ENCODE data around the gene SPRYD3. TPM values are rescaled to one million over a fixed set of nuclear protein-coding genes. Genes with fewer than 3 reads are reported as not detected.
"Not testable (repeated sequence)": the region's sequence is repeated elsewhere in the genome, so short reads cannot be mapped to it uniquely, and the experiment has no call there.

The SPRYD3 gene
- total and polyA plus RNA-seq, 2 experiments from 2014 or later = 4.3 to 5.4 TPM

DNA sequence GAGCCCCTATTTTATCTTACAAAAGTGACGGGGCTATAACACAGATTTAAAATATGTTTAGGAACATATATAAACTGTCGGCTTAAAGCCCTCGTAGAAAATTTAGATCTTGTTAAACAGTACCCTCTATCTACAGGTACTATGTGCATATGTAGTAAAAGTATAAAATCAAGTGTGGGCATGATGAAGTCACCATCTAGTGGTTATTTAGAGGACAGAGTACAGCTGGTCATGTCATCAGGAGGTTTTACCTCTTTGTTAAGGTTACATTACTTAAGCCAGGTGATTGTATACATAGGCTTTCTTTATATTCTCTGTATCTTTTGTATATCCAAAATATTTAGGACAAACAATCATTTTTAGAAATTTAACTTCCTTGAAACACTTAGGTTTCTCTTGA, 47.6 kb downstream of the SPRYD3 start:
- no peak overlapping the region for H3K27ac Mint-ChIP-seq
- no peak overlapping the region for H3K4me3 Mint-ChIP-seq
- Histone ChIP-seq H3K4me1 (ENCODE audit: insufficient read depth) (no peaks in the 10 kb centered on the region), H3K9me2 (ENCODE audit: insufficient read depth) (no peaks in the 10 kb centered on the region), H3K4me3 (no peak overlapping the region), H3F3A (replicated peaks; ENCODE audit: low read depth) (peaks cover 50% of the 10 kb centered on the region), H3K27me3 (ENCODE audit: insufficient read depth) (no peaks in the 10 kb centered on the region), H3K79me2 (replicated peaks; ENCODE audit: insufficient read depth) (peaks cover 41% of the 10 kb centered on the region), H3K36me3 (ENCODE audit: insufficient read depth) (peaks cover 89% of the 10 kb centered on the region), H3K27ac (ENCODE audit: low read depth) (no peak overlapping the region; the same call in 1 of the 2 replicates), H4K20me1 (replicated peaks; ENCODE audit: insufficient read depth) (peaks cover 74% of the 10 kb centered on the region), H2AFZ (no peak overlapping the region), H3K4me2 (no peak overlapping the region)
- H3K36me3 Mint-ChIP-seq (ENCODE audit: low read depth) = peaks cover 94% of the 10 kb centered on the region
- TF ChIP-seq ETS1 (IDR thresholded peaks at IDR 0.05) (no peak), REST (IDR thresholded peaks at IDR 0.05; ENCODE audit: unreplicated experiment) (no peak), NANOG (IDR thresholded peaks at IDR 0.05; ENCODE audit: borderline replicate concordance) (no peak), STAT1 (IDR thresholded peaks at IDR 0.05; ENCODE audit: unreplicated experiment) (no peak), CREB1 (CRISPR knock-in tag; IDR thresholded peaks at IDR 0.05; ENCODE audit: low read depth) (no peak)
- TF ChIP-seq, protein P1, sequence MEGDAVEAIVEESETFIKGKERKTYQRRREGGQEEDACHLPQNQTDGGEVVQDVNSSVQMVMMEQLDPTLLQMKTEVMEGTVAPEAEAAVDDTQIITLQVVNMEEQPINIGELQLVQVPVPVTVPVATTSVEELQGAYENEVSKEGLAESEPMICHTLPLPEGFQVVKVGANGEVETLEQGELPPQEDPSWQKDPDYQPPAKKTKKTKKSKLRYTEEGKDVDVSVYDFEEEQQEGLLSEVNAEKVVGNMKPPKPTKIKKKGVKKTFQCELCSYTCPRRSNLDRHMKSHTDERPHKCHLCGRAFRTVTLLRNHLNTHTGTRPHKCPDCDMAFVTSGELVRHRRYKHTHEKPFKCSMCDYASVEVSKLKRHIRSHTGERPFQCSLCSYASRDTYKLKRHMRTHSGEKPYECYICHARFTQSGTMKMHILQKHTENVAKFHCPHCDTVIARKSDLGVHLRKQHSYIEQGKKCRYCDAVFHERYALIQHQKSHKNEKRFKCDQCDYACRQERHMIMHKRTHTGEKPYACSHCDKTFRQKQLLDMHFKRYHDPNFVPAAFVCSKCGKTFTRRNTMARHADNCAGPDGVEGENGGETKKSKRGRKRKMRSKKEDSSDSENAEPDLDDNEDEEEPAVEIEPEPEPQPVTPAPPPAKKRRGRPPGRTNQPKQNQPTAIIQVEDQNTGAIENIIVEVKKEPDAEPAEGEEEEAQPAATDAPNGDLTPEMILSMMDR (conservative IDR thresholded peaks at IDR 0.05; ENCODE audit: low read depth in 2 of 2) = no peak
- no peaks in the 10 kb centered on the region for H3K4me1 Mint-ChIP-seq
- H3K27me3 Mint-ChIP-seq (ENCODE audit: insufficient read depth, low read depth, poor library complexity) = peaks cover 12% of the 10 kb centered on the region
- no peaks in the 10 kb centered on the region for H3K9me3 Mint-ChIP-seq
- DNase-seq (ENCODE audit: low spot score) = no peak
- ATAC-seq = no peak

GRCh38 chr12:53027014-53027413, 52.2 kb downstream of the SPRYD3 start:
- H3K36me3 Mint-ChIP-seq (ENCODE audit: low read depth) = peaks cover 92% of the 10 kb centered on the region
- H3K4me2 ChIP-seq; H3K4me1 Mint-ChIP-seq; H3K4me1 ChIP-seq (ENCODE audit: insufficient read depth); ATAC-seq; H3K4me3 ChIP-seq; H3K9me3 Mint-ChIP-seq; DNase-seq (ENCODE audit: low spot score); H3K9me2 ChIP-seq (ENCODE audit: insufficient read depth); H3K27me3 ChIP-seq (ENCODE audit: insufficient read depth); H2AFZ ChIP-seq; H3K27me3 Mint-ChIP-seq (ENCODE audit: insufficient read depth, low read depth, poor library complexity); H3K4me3 Mint-ChIP-seq; H3K27ac ChIP-seq (ENCODE audit: low read depth); H3K27ac Mint-ChIP-seq: not testable (repeated sequence)
- peaks cover 41% of the 10 kb centered on the region for H3F3A ChIP-seq (replicated peaks; ENCODE audit: low read depth)
- peaks cover 89% of the 10 kb centered on the region for H3K36me3 ChIP-seq (ENCODE audit: insufficient read depth)
- H4K20me1 ChIP-seq (replicated peaks; ENCODE audit: insufficient read depth) = peaks cover 47% of the 10 kb centered on the region
- H3K79me2 ChIP-seq (replicated peaks; ENCODE audit: insufficient read depth) = peaks cover 62% of the 10 kb centered on the region

All from GM23338 (cell line).